ENCODE results near the gene DUSP14. TPM values are rescaled to one million over a fixed set of nuclear protein-coding genes. Genes with fewer than 3 reads are reported as not detected.
"Not testable (repeated sequence)": the region's sequence is repeated elsewhere in the genome, so short reads cannot be mapped to it uniquely, and the experiment has no call there.

The DUSP14 gene
- total and polyA plus RNA-seq, 2 experiments from 2014 or later, result 36.7 to 38.7 TPM

- no peak for TF ChIP-seq ZNF462 (CRISPR knock-in tag; IDR thresholded peaks at IDR 0.05)
- no peak for TF ChIP-seq CTCF (conservative IDR thresholded peaks at IDR 0.05; ENCODE audit: low read depth in 2 of 2)
- TF ChIP-seq JUNB (IDR thresholded peaks at IDR 0.05; ENCODE audit: unreplicated experiment), result no peak
- TF ChIP-seq REST (IDR thresholded peaks at IDR 0.05; ENCODE audit: unreplicated experiment), result no peak
- TF ChIP-seq POLR2AphosphoS5 (IDR thresholded peaks at IDR 0.05; ENCODE audit: low read depth), result no peak
- TF ChIP-seq ETS1 (IDR thresholded peaks at IDR 0.05), result no peak
- TF ChIP-seq CREB1 (CRISPR knock-in tag; IDR thresholded peaks at IDR 0.05; ENCODE audit: low read depth), result no peak
Observed at GRCh38 chr17:37450112-37450511, 39.6 kb upstream of the DUSP14 start (continued).

- H2AFZ ChIP-seq; H3K36me3 ChIP-seq (ENCODE audit: insufficient read depth); H3K79me2 ChIP-seq (replicated peaks; ENCODE audit: insufficient read depth); H3K27me3 ChIP-seq (ENCODE audit: insufficient read depth); H3K9me2 ChIP-seq (ENCODE audit: insufficient read depth); H3K4me3 Mint-ChIP-seq; DNase-seq (ENCODE audit: low spot score); H3K27me3 Mint-ChIP-seq (ENCODE audit: insufficient read depth, low read depth, poor library complexity); H3K4me1 ChIP-seq (ENCODE audit: insufficient read depth); H3K4me3 ChIP-seq; H3K4me2 ChIP-seq; ATAC-seq; H3K9me3 Mint-ChIP-seq; H4K20me1 ChIP-seq (replicated peaks; ENCODE audit: insufficient read depth); H3F3A ChIP-seq (replicated peaks; ENCODE audit: low read depth); H3K4me1 Mint-ChIP-seq: not testable (repeated sequence)
- H3K27ac ChIP-seq (ENCODE audit: low read depth), result peak overlapping the region; percentile 11
- H3K27ac Mint-ChIP-seq, result peak overlapping the region; percentile 36; the same call in 1 of the 2 replicates
- H3K36me3 Mint-ChIP-seq (ENCODE audit: low read depth), result peaks cover 14% of the 10 kb centered on the region; the same call in 2 of the 3 replicates
Observed at GRCh38 chr17:37457801-37458200, 31.9 kb upstream of the DUSP14 start.

All from GM23338 (cell line).